HUES64 (cell line): ENCODE data around the gene CTNND2.

Experiments
- H3K27ac ChIP-seq: 2 replicates; pipeline ENCODE4 v1.7.0; 2013; ENCODE audit warnings: low read depth, low read length, inconsistent platforms
- H3K27me3 ChIP-seq: 2 replicates; pipeline ENCODE4 v1.6.1; 2013; ENCODE audit warnings: mild to moderate bottlenecking, low read length; ENCODE audit not compliant: insufficient read depth
- H3K36me3 ChIP-seq: 2 replicates; pipeline ENCODE4 v1.6.1; 2013; ENCODE audit warnings: mild to moderate bottlenecking, low read length; ENCODE audit not compliant: insufficient read depth
- H3K4me1 ChIP-seq: 2 replicates; pipeline ENCODE4 v1.6.1; 2013; ENCODE audit warnings: mild to moderate bottlenecking, low read length, moderate library complexity; ENCODE audit not compliant: insufficient read depth
- H3K4me3 ChIP-seq: 2 replicates; pipeline ENCODE4 v1.5.1; 2013; ENCODE audit warnings: mild to moderate bottlenecking, low read length, moderate library complexity
- H3K9ac ChIP-seq: 2 replicates; pipeline ENCODE4 v1.6.1; 2013; ENCODE audit warnings: mild to moderate bottlenecking, low read depth, low read length
- H3K9me3 ChIP-seq: 2 replicates; pipeline ENCODE4 v1.6.1; 2013; ENCODE audit warnings: low read depth, low read length; ENCODE audit not compliant: insufficient read depth
- WGBS: fragments of 150-250, 120-280 bp; methylation state at CpG from one replicate; pipeline ENCODE4 v1.1.7; 2013; ENCODE audit warnings: missing lambda C conversion rate; 5-methylcytosine and 5-hydroxymethylcytosine counted together

CTNND2 gene

DNA sequence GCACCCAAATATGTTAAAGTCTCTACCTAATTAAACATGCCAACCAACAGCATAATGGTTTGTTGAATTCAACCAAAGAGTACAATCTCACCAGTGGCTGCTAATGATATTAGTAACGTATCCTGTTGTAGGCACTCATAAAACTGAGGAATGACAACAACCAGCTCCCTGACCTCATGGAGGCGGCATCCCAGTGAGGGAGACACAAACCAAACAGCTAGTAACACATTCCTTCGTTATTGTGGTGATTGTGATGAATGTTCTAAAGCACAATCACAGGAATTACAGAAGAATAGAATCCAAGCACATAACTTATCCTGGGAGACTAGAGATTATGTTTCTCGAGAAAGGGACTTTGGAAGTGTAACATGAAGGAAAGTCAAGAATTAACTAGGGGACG is 224.6 kb downstream of the CTNND2 start:
- H3K36me3 ChIP-seq: no peaks in the 10 kb centered on the region
- H3K27ac ChIP-seq: no peak overlapping the region
- no peak overlapping the region for H3K4me3 ChIP-seq
- H3K9me3 ChIP-seq: no peaks in the 10 kb centered on the region
- H3K9ac ChIP-seq: no peak overlapping the region
- H3K4me1 ChIP-seq: peaks cover 5% of the 10 kb centered on the region; the same call in 1 of the 2 replicates
- 92% methylated on average over 4 of the region's 5 CpGs for WGBS
- H3K27me3 ChIP-seq: no peaks in the 10 kb centered on the region

DNA sequence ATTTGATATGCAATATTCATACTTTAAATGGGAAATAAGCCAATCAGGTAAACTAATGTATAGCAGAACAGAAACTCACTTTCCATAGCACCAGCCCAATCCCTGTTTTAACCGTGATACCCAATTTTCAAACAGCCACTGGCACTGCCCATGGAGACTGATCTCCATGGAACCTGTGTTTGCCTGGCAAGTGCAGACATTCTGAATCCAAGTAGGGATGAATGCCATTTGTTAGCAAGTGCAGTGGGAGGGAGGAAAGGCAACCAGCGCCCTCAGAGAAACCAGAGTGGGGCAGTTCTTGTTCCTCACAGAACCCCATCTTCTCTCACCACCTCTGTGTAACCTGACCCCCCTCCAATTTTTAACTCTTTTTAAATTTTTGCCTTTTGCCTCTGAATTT is 229.1 kb downstream of the CTNND2 start:
- H3K36me3 ChIP-seq: no peaks in the 10 kb centered on the region
- no peak overlapping the region for H3K27ac ChIP-seq
- H3K4me3 ChIP-seq: no peak overlapping the region
- no peak overlapping the region for H3K9ac ChIP-seq
- H3K27me3 ChIP-seq: no peaks in the 10 kb centered on the region
- 83% methylated on average over 2 of the region's 2 CpGs for WGBS
- peaks cover 8% of the 10 kb centered on the region; the same call in 1 of the 2 replicates for H3K4me1 ChIP-seq
- H3K9me3 ChIP-seq: no peaks in the 10 kb centered on the region

DNA sequence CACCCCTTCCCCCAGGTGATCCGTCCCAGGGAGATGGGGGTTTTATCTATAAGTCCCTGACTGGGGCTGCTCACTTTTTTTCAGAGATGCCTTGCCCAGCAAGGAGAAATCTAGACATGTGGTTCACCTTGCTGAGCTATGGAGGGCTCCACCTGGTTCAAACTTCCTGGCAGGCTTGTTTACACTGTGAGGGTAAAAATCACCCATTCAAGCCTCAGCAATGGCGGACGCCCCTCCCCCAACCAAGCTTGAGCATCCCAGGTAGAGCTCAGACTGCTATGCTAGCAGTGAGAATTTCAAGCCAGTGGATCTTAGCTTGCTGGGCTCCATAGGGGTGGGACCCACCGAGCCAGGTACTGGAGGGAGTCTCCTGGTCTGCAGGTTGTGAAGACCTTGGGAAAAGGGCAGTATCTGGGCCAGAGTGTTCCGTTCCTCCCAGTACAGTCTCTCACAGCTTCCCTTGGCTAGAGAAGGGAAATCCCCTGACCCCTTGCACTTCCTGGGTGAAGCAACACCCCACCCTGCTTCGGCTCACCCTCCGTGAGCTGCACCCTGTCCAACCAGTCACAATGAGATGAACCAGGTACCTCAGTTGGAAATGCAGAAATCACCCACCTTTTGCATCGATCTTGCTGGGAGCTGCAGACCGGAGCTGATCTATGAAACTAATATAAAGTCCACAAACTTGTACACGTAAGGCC is 231.7 kb downstream of the CTNND2 start:
- Histone ChIP-seq H3K4me3 (no peak overlapping the region), H3K27ac (no peak overlapping the region), H3K9me3 (no peaks in the 10 kb centered on the region), H3K27me3 (no peaks in the 10 kb centered on the region), H3K4me1 (peaks cover 3% of the 10 kb centered on the region; the same call in 1 of the 2 replicates), H3K9ac (no peak overlapping the region), H3K36me3 (no peaks in the 10 kb centered on the region)
- WGBS: 91% methylated on average over 10 of the region's 10 CpGs

DNA sequence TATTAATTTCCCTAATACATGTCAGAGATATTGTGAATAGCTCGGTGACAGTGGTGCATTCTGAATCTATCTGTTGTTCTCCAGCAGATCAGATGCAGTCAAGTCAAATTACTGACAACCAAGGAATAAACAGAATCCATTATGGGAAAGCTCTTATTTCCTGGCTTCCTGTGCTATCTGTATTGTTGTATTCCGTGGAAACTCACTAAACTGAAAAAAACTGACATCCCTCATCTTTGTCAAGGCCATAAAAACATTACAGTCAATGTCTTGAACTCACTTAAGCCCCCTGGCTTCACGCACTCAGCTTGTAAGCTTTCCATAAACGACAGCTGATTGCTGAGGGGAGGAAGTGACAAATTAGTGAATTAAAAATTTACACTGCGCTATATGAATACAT is 245.9 kb downstream of the CTNND2 start:
- Histone ChIP-seq H3K4me1 (no peaks in the 10 kb centered on the region), H3K9ac (no peak overlapping the region)
- 94% methylated on average over 5 of the region's 5 CpGs for WGBS

DNA sequence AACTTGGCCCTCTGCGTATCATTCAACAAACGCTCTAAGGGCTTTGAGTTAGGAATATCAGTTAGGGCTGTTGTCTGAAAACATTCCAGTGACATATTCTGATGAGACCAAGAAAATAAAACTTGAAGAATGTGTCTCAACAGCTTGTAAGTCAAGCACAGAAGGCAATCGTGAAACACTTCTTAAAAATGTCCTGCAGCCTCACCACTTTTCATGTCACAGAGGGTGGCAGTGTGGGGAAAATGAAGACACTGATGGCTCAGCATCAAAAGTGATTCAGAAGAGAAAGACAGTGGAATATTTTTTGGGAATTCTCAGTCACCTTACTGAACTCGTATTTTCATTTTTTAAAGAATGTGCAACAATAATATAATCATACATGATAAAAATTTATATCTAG is 247.3 kb downstream of the CTNND2 start:
- no peaks in the 10 kb centered on the region for H3K9me3 ChIP-seq
- H3K27me3 ChIP-seq: no peaks in the 10 kb centered on the region
- H3K4me1 ChIP-seq: no peaks in the 10 kb centered on the region
- no peak overlapping the region for H3K27ac ChIP-seq
- H3K9ac ChIP-seq: no peak overlapping the region
- H3K36me3 ChIP-seq: no peaks in the 10 kb centered on the region
- H3K4me3 ChIP-seq: no peak overlapping the region
- WGBS: 95% methylated on average over 3 of the region's 4 CpGs

More for the DNA sequence above, 245.9 kb downstream of the CTNND2 start:
- no peak overlapping the region for H3K27ac ChIP-seq
- H3K4me3 ChIP-seq: no peak overlapping the region
- H3K9me3 ChIP-seq: no peaks in the 10 kb centered on the region
- no peaks in the 10 kb centered on the region for H3K36me3 ChIP-seq
- no peaks in the 10 kb centered on the region for H3K27me3 ChIP-seq

DNA sequence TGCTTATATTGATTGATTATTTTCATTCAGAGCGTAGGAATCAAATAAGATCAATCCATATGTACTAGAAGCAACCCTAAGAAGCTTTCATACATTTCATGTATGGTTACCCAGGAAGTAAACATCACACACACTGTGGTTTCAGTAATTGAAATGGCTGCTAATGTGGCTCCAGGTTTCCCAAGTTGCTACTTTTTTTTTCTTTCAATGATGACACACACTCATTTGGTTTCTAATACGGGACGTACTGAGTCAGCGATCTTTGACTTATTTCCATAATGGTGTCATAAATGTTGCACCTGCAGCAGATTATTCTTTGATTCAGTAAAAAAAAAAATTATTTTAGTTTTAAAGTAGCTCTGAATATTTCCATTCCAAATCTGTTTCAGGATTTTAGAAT is 248.6 kb downstream of the CTNND2 start:
- no peaks in the 10 kb centered on the region for H3K36me3 ChIP-seq
- H3K9ac ChIP-seq: no peak overlapping the region
- no peak overlapping the region for H3K27ac ChIP-seq
- H3K9me3 ChIP-seq: no peaks in the 10 kb centered on the region
- WGBS: 94% methylated on average over 4 of the region's 4 CpGs
- H3K4me3 ChIP-seq: no peak overlapping the region
- no peaks in the 10 kb centered on the region for H3K27me3 ChIP-seq
- peaks cover 6% of the 10 kb centered on the region; the same call in 1 of the 2 replicates for H3K4me1 ChIP-seq

DNA sequence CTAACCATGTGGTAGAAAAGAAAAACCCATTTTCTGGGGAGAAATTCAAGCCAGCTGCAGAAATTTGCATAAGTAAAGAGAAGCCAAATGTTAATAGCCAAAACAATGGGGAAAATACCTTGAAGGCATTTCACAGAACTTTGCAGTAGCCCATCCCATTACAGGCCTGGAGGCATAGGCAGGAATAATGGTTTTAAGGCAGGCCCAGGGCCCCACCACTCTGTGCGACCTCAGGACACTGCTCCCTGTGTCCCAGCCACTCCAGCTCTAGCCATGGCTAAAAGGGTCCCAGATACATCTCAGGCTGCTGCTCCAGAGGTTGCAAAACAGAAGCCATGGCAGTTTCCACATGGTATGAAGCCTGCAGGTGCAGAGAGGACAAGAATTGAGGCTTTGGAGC is 253.3 kb downstream of the CTNND2 start:
- no peaks in the 10 kb centered on the region for H3K9me3 ChIP-seq
- H3K36me3 ChIP-seq: no peaks in the 10 kb centered on the region
- no peak overlapping the region for H3K4me3 ChIP-seq
- H3K9ac ChIP-seq: no peak overlapping the region
- peak overlapping the region; percentile 72; the same call in 1 of the 2 replicates for H3K27ac ChIP-seq
- 59% methylated on average over 1 of the region's 1 CpG for WGBS
- H3K27me3 ChIP-seq: no peaks in the 10 kb centered on the region
- H3K4me1 ChIP-seq: peaks cover 11% of the 10 kb centered on the region

DNA sequence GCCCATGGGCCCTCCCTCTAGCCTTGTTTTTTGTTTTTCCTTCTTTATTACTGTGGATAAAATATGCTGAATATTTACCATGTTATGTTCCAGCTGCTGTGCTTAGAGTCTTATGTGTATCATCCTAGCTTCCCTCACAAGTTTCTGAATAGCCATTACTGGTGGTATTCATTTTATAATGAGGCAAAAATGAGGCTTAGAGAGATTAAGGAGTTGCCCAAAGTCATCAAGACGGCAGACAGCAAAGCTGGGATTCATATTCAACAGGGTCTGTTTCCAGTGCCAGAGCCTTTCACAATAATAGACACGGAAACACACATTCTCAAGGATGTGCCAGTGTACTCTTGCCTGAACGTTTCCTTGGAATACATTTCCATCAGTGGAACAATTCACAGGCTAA is 258.1 kb downstream of the CTNND2 start:
- Histone ChIP-seq H3K4me3 (no peak overlapping the region), H3K9me3 (no peaks in the 10 kb centered on the region), H3K27ac (no peak overlapping the region), H3K9ac (no peak overlapping the region), H3K36me3 (no peaks in the 10 kb centered on the region), H3K4me1 (peaks cover 8% of the 10 kb centered on the region), H3K27me3 (no peaks in the 10 kb centered on the region)
- 90% methylated on average over 3 of the region's 3 CpGs for WGBS

DNA sequence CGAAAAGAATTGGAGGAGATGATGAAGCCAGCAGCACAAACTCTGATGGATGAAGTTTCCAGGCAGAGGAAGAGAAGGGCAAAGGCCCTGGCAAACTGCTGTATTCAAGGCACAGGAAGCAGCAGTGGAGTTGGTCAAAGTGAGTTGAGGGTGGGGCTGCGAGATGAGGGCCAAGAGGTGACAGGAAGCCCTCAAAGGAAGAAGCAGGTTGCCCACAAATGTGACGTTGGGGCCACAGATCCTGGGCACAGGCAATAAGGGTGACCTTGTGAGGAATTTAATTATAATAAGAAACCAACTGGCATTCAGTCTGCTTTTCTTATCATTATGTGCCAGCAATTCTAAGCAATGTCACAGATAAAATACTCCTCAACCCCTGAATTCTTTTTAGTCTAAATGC is 261.8 kb downstream of the CTNND2 start:
- 93% methylated on average over 3 of the region's 3 CpGs for WGBS
- Histone ChIP-seq H3K27me3 (no peaks in the 10 kb centered on the region), H3K36me3 (no peaks in the 10 kb centered on the region), H3K9ac (no peak overlapping the region), H3K27ac (no peak overlapping the region), H3K4me1 (no peaks in the 10 kb centered on the region), H3K9me3 (no peaks in the 10 kb centered on the region), H3K4me3 (no peak overlapping the region)

DNA sequence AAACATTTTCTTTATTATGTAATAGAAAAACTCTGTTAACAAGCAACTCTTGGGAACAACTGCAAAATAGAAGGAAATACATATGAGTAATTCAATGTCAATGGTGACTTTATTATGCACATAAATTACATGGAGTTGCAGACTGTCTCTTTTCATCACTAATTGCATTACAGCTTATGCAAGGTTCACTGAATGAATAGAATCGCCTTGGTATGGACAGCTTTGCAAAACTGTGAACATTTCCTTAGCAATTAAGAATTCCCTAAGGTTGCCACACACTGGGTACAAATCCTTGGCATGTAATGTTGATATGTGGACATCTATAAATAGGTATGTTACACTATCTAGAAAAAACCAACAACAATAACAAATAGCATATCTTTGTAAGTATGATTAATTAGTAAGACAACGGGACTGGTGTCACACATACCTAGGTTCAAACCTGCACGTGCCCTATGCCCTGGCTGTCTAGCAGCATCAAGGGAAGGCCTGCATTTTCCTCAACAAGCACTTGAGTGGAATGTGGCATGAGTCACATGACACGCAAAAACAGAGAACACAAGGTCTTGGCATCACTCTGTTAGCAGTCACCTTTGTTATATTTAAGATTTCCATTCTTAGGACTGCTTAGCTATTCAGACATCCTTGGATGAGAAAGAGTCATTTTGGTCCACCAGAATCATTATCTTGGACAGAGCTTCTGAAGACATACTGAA is 263.9 kb downstream of the CTNND2 start:
- no peaks in the 10 kb centered on the region for H3K36me3 ChIP-seq
- H3K27ac ChIP-seq: no peak overlapping the region
- no peak overlapping the region for H3K9ac ChIP-seq
- no peaks in the 10 kb centered on the region for H3K4me1 ChIP-seq
- H3K4me3 ChIP-seq: no peak overlapping the region
- 96% methylated on average over 4 of the region's 4 CpGs for WGBS
- H3K27me3 ChIP-seq: no peaks in the 10 kb centered on the region
- no peaks in the 10 kb centered on the region for H3K9me3 ChIP-seq

DNA sequence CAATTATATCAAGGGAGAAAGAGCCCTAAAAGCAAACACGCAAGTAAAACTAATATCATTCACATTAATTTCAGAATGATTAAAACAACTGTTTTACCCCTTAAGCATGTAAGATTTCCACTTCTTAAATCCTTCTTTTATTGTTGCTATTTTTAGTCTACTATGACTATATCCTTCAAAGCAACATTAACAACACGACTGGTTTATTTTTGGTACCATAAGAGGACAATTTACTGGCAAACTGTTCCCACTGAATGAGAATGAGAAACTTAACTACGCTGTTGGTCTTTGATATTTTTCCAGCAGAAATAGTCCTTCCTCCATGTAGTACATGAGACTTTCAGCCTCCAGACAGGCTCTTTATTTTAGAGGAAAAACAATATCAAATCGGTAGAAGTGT is 281.5 kb downstream of the CTNND2 start:
- no peak overlapping the region for H3K4me3 ChIP-seq
- no peaks in the 10 kb centered on the region for H3K27me3 ChIP-seq
- no peaks in the 10 kb centered on the region for H3K9me3 ChIP-seq
- H3K4me1 ChIP-seq: no peaks in the 10 kb centered on the region
- no peak overlapping the region for H3K27ac ChIP-seq
- H3K9ac ChIP-seq: no peak overlapping the region
- no peaks in the 10 kb centered on the region for H3K36me3 ChIP-seq
- 100% methylated on average over 4 of the region's 4 CpGs for WGBS
